IPS DF 4.7 (cell line): ENCODE measurements around the gene TAF13.
"Not testable (repeated sequence)": the region's sequence is repeated elsewhere in the genome, so short reads cannot be mapped to it uniquely, and the experiment has no call there.

Experiments
- DNase-seq: peaks from one replicate; pipeline ENCODE4 v3.0.0-alpha.2; 2013; ENCODE audit warnings: low spot score; ENCODE audit errors: extremely low read depth

The TAF13 gene

GRCh38 chr1:109091839-109092193, 16.0 kb upstream of the TAF13 start:
- DNase-seq: no peak

- DNase-seq: no peak
Observed at GRCh38 chr1:109091078-109091838, 15.5 kb upstream of the TAF13 start.

- DNase-seq: no peak
Observed at GRCh38 chr1:109090196-109091077, 14.6 kb upstream of the TAF13 start, which contains the start of gene TMEM167B. Gene TMEM167B, plus strand, starts transcription at chr1:109090764. Its CDS starts 109 bp downstream, at chr1:109090873.

- no peak for DNase-seq
Observed at GRCh38 chr1:109089242-109090015, 13.6 kb upstream of the TAF13 start.

- DNase-seq: no peak
Observed at GRCh38 chr1:109084563-109085517, 9.0 kb upstream of the TAF13 start.

- no peak for DNase-seq
Observed at GRCh38 chr1:109083923-109084322, 8.1 kb upstream of the TAF13 start.

GRCh38 chr1:109083501-109083900, 7.7 kb upstream of the TAF13 start:
- DNase-seq: no peak

GRCh38 chr1:109080441-109081082, 4.8 kb upstream of the TAF13 start:
- DNase-seq: no peak

GRCh38 chr1:109079240-109079622, 3.4 kb upstream of the TAF13 start:
- no peak for DNase-seq

GRCh38 chr1:109078317-109078716, 2.5 kb upstream of the TAF13 start:
- no peak for DNase-seq

- DNase-seq: no peak
Observed at GRCh38 chr1:109069294-109069693, 6.5 kb downstream of the TAF13 start.

GRCh38 chr1:109067883-109068282, 7.9 kb downstream of the TAF13 start:
- no peak for DNase-seq

- DNase-seq: no peak
Observed at GRCh38 chr1:109065137-109065536, 10.7 kb downstream of the TAF13 start.

GRCh38 chr1:109061183-109061582, 14.6 kb downstream of the TAF13 start:
- no peak for DNase-seq

GRCh38 chr1:109060707-109061106, 15.1 kb downstream of the TAF13 start:
- no peak for DNase-seq

- no peak for DNase-seq
Observed at GRCh38 chr1:109059026-109059425, 16.8 kb downstream of the TAF13 start.

- no peak for DNase-seq
Observed at GRCh38 chr1:109056064-109056463, 19.7 kb downstream of the TAF13 start.

GRCh38 chr1:109052145-109052544, 23.7 kb downstream of the TAF13 start:
- not testable (repeated sequence) for DNase-seq

- no peak for DNase-seq
Observed at GRCh38 chr1:109050228-109050995, 25.4 kb downstream of the TAF13 start.
